NCI-H446 (cell line): Measurements from ENCODE around the gene TSPEAR.

Source experiments
- DNase-seq, 2 experiments: peaks; one replicate each; lab custom pipeline; 2025; lab: John Stamatoyannopoulos, UW

The TSPEAR gene

DNA sequence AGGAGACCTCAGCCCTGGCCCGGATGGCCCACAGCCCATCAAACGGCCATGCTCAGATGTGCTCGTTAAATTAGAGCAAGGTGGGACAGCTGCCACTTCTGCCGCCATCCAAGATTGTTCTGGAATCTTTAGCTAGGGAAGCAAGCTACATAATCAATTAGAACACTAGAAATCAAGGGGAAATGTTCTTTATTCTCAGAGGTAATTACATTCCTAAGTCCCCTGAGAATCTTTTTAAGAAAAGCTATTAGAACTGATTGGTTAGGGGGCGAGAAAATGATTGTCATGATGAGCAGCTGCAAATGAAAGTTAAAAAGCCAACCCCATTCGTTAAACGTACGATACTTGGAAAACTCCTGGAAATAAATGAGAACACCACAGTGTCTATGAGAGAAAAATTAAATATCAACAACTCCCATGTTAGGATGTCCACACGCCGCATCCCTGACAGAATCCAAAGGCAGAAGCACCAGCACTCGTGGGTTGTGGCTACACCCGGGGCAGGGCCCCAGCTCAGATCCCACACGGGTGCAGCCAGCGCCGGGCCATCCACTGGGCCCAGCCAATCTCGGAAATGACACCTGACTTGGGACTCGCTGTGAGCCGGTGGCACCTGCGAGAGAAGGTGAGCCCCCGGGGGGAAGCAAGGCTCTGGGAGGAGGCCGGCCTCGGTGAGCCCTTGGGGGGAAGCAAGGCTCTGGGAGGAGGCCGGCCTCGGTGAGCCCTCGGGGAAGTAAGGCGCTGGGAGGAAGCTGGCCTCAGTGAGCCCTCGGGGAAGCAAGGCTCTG lies 209.0 kb downstream of the TSPEAR start:
- DNase-seq, result no peak

GRCh38 chr21:44500111-44500510 lies 211.3 kb downstream of the TSPEAR start:
- no peak for DNase-seq

DNA sequence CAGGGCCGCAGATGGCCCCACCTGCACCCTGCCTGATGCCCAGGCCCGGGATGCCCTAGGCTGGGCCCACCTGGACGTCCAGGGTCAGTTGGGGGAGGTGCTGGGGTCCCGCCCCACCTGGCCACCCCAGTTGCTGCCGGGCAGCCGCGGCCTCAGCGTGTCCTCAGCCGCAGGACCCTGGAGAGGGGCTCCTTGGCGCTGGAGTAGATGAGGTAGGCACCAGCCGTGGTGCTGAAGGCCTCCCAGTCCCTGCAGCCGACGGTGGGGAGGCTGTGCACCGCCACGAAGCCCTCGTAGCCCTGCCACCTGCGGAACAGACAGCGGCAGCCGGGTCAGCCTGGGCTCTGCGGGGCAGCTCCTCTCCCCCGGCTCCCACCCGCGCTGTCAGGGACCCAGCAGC lies 211.7 kb downstream of the TSPEAR start:
- DNase-seq, result no peak

DNA sequence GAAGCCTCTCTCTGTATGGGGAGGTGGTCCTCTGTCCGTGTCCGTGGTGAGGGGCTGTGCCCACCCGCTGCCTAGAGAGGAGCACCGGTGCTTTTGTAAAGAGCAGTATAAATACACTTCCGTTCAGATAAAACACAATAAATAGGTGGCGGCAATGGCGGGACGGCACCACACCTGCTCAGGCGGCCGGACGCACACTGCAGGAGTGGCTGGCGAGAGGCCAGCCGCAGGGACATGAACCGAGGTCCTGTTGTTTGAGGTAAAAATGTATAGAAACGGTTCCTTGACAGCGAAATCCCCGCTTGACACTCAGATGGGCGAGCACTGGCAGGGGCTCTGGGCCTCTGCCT lies 212.2 kb downstream of the TSPEAR start:
- no peak for DNase-seq

- no peak for DNase-seq
Measured at GRCh38 chr21:44498280-44499210, 212.8 kb downstream of the TSPEAR start.

DNA sequence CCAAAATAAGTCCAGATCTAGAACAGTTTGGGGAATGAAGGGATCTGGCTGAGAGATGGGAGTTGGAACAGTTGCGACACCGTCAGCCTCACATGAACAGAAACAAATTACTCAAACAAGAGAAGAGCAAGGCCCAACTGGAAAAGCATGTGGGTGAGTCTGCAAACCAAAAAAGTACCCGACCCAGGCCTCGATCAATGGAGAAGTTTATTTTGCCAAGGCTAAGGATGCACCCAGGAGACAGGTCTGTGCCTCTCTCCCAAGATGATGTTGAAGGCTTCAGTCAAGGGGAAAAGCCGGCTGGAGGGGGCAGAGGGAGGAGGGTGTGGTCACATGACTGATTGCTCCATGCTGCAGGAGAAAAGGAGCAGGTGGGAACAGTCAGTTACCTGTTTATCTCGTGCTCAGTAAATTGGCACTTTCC lies 213.7 kb downstream of the TSPEAR start:
- no peak for DNase-seq

DNA sequence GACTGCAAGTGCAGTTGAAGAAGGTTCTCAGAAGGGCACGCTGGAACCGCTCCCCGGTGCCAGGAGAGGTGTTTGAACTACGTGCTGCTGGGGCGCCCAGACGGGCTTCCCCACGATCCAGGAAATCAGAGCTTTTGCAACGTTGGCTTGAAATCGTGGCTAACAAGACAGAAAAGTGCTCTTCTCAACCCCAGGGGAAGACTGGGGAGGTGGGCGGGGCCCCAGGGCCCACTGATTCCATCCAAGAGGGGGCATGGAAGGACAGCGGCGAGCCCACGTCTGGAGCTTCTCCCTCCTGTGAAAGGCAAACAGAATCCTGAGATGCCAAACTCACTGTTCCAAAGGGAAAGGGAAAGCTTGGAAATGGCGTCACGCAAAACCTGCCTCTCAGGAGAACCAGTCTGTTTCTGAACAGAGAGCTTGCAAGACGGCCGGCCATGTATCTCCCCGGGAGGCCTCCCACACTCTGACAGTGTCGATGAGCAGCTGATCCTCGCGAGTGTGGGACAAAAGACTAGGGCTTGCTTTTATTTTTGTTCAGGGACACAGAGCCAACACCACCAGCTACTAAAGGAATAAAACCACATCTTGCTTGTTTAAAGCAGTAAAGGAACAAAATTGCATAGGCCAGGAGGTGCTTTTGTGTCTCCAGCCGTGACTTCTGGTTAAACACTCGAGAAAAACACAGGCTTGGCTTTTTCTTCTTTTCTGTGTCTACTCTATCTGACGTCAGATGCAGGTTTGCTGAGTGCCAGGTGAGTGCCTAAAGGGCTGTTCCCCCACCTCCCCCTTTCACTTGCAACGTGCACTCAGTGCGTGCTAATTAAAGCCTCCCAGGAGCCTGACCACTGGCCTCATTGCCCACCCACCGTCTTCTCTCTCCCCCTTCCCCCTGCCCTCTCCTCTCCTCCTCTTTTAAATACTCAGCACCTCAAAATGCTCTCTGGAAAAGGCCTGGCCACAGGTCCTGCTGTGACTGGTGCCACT lies 214.5 kb downstream of the TSPEAR start:
- no peak for DNase-seq

DNA sequence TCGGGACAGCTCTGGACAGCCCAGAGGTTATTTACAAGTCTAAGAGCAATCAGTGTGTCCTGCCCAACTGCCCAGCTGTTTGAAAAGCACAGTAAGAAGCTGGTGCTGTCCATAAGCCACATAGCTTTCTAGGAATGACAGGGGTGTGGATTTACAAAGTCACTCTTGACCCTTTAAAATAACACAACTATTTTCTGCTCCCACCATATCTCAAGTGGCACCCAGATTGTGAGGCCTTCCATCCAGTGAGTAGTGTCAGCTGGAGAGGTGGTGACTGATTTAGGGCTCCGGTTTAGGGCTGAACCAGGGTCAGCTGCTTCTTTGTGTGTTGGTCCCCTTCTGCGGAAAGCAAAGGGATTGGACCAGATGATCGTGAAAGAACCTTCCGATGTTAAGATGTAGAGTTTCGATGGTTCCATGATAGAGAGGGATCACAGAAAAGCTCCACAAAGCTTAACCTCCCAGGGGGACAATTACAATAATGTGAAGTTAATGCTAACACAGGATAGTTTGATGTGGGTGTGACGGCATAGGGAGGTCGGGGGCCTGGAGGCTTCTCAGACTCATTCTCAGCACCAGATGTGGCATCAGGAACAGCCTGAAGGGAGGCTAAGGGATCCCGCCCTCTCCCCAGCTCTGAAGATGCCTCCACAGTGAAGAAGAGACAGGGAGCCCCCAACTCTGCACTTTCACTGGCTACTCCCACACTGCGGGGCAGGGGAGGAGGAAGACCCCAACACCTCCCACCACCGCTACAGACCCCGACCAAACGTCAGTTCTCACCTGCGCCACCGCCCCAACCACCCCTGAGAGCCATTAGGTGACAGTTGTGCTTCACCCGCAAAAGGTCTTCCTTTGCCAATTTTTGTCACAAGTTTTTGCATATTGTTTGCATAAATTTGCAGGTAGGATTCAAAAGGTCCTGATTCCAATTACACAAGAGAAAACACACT lies 215.5 kb downstream of the TSPEAR start:
- DNase-seq, result no peak

DNA sequence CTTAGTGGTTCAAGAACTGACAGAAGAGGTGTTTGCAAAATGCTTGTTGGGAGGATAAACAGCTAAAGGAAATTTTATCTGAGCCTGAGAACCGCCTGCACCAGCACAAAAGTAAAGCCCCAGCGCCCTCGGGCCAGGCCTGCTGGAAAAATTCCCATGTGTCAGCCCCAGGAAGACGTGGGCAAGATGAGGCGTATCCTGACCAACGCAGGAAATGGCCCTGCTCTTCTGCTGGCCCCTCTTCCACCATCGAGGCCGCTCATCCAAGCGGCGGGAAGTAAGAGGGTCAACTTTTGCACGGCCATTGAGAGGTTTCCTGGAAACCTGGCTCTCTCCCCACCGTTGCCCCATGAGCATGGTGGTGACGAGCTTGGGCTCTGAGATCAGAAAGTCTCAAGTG lies 216.4 kb downstream of the TSPEAR start:
- no peak for DNase-seq

- no peak for DNase-seq
Measured at GRCh38 chr21:44494418-44494817, 217.0 kb downstream of the TSPEAR start.

GRCh38 chr21:44492567-44493385 lies 218.6 kb downstream of the TSPEAR start:
- no peak for DNase-seq

- no peak for DNase-seq
Measured at GRCh38 chr21:44490816-44491215, 220.6 kb downstream of the TSPEAR start.

DNA sequence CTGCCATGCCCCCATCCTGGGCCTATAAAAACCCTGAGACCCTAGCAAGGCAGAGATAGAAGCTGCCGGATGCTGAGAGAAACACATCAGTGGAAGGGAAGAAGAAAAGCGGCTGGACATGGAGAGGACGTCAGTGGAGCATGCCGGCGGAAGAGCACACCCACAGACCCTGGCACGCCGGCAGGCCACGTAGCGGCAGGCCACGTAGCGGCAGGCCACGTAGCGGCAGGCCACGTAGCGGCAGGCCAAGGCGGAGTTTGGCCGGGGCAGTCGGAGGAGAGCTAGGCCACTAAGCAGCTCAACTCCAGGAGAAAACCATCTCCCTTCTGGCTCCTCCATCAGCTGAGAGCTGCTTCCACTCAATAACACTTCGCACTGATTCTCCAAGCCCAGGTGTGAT lies 221.0 kb downstream of the TSPEAR start:
- DNase-seq, result no peak

GRCh38 chr21:44489962-44490361 lies 221.4 kb downstream of the TSPEAR start:
- DNase-seq, result no peak

GRCh38 chr21:44487831-44488230 lies 223.5 kb downstream of the TSPEAR start:
- no peak for DNase-seq

DNA sequence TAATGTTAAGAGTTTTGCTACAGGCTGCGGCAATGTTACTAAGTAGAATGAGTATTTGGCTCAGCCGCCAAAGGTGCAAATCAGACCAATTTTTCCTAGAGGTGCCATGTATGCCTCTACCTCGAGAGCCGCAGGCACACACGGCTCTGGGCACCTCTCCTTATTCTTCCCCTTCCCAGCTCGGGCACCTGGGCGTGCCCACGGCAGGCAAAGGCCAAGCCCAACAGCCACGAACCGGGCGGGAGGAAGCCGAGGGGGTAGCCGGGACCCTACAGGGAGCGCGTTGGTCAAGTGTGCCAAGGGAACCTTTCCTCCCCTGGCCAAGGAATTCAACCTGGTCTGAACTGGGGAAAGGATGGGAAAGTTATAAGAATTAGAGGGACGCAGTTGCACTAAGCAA lies 225.1 kb downstream of the TSPEAR start:
- no peak for DNase-seq

- no peak for DNase-seq
Measured at GRCh38 chr21:44485796-44486195, 225.6 kb downstream of the TSPEAR start.

DNA sequence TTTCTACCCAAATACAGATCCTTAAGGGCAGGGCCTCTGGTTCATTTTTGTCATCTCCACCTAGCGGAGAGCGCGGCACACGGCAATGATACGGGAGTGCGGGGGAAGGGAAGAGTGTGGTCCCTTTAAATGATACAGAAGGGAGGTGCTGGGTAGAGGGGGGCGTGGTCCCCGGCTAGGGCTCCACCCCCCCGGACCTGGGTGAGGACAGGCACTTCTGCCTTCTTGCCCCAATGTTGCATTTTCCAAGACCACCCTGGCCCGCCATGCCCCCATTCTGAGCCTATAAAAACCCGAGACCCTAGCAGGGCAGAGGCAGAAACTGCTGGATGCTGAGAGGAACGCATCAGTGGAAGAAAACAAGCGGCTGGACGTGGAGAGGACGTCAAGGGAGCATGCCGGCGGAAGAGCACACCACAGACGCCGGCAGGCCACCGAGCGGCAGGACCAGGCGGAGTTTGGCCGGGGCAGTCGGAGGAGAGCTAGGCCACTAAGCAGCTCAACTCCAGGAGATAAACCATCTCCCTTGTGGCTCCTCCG lies 226.0 kb downstream of the TSPEAR start:
- DNase-seq, result no peak

DNA sequence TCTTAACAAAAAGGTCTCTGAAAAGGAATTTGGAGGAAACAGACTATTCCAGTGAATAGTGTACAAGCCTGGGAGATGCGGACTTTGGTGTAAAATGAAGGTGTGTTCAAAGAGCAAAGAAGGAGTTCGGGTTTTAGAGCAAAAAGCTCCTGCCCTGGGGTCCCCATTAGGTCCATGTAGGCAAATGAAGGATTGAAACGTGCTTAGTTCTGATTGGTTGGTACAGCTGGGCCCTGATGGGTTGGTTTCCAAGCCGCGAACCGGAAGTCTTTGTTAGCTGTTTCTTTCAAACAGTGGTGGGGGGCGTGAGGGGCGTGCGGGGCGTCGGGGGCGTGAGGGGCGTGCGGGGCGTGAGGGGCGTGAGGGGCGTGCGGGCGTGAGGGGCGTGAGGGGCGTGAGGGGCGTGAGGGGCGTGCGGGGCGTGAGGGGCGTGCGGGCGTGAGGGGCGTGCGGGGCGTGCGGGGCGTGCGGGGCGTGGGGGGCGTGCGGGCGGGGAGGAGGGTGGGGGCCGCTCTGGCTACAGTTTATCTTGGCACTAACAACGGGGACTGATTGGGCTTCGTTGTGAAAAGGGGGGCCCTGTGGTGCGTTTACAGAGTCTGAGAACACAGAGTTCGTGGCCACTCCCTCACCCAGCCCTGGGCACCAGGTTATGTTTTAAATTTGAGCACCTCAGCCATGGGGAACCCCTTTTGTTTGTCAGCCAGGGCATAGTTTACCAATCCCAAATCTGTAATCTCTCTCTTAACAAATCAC lies 226.7 kb downstream of the TSPEAR start:
- no peak for DNase-seq
